SK-N-SH treated with all-trans-retinoic acid at 6 μM for 48 hours (cell line): ENCODE measurements around the gene LAMB4.

Experiments used
- CSDC2 ChIP-seq: fragments of 250-450 bp; sonication (Bioruptor Pico); IDR thresholded peaks from 2 replicates; pipeline ENCODE4 v1.5.0; 2020; ENCODE audit warnings: mild to moderate bottlenecking, moderate library complexity
- ESRRG ChIP-seq: fragments of 250-450 bp; sonication (Bioruptor Pico); IDR thresholded peaks from 2 replicates; pipeline ENCODE4 v1.6.1; 2021; ENCODE audit warnings: mild to moderate bottlenecking
- GLIS3 ChIP-seq: fragments of 250-450 bp; sonication (Bioruptor Pico); IDR thresholded peaks from 2 replicates; pipeline ENCODE4 v1.5.0; 2020; ENCODE audit warnings: mild to moderate bottlenecking, moderate library complexity
- ISL1 ChIP-seq: fragments of 250-450 bp; sonication (Bioruptor Pico); IDR thresholded peaks from 2 replicates; pipeline ENCODE4 v2.1.2; 2022; ENCODE audit warnings: mild to moderate bottlenecking, moderate library complexity
- OSR1 ChIP-seq: fragments of 250-450 bp; sonication (Bioruptor Pico); IDR thresholded peaks from 2 replicates; pipeline ENCODE4 v1.8.0; 2022; ENCODE audit warnings: moderate library complexity, mild to moderate bottlenecking, inconsistent platforms
- POU6F1 ChIP-seq: fragments of 250-450 bp; sonication (Bioruptor Pico); IDR thresholded peaks from 2 replicates; pipeline ENCODE4 v1.8.0; 2021; ENCODE audit warnings: low read depth, mild to moderate bottlenecking, moderate library complexity, borderline replicate concordance
- PPARA ChIP-seq: fragments of 250-450 bp; sonication (Bioruptor Pico); IDR thresholded peaks from 2 replicates; pipeline ENCODE4 v1.5.0; 2020; ENCODE audit warnings: mild to moderate bottlenecking, borderline replicate concordance
- TCF4 ChIP-seq: fragments of 250-450 bp; sonication (Bioruptor Pico); IDR thresholded peaks from 2 replicates; pipeline ENCODE4 v1.8.0; 2021; ENCODE audit warnings: mild to moderate bottlenecking, moderate library complexity, borderline replicate concordance
- TOX ChIP-seq: fragments of 250-450 bp; sonication (Bioruptor Pico); IDR thresholded peaks from 2 replicates; pipeline ENCODE4 v1.8.0; 2021; ENCODE audit warnings: mild to moderate bottlenecking, moderate library complexity, borderline replicate concordance
- TSHZ2 ChIP-seq: fragments of 250-450 bp; sonication (Bioruptor Pico); IDR thresholded peaks from 2 replicates; pipeline ENCODE4 v1.5.0; 2020; ENCODE audit warnings: mild to moderate bottlenecking, moderate library complexity
- ZFP30 ChIP-seq: fragments of 450-650 bp; formaldehyde crosslinking; IDR thresholded peaks from 2 replicates; pipeline ENCODE4 v1.5.0; 2022; ENCODE audit warnings: mild to moderate bottlenecking, moderate library complexity
- ZNF565 ChIP-seq: fragments of 450-650 bp; formaldehyde crosslinking; conservative IDR thresholded peaks from 2 replicates; pipeline ENCODE4 v1.5.0; 2020; ENCODE audit warnings: low read depth, mild to moderate bottlenecking, moderate library complexity
- ZNF70 ChIP-seq: fragments of 450-650 bp; formaldehyde crosslinking; IDR thresholded peaks from 2 replicates; pipeline ENCODE4 v1.5.0; 2020; ENCODE audit warnings: mild to moderate bottlenecking, moderate library complexity
- ZNF8 ChIP-seq: fragments of 450-650 bp; formaldehyde crosslinking; IDR thresholded peaks from 2 replicates; pipeline ENCODE4 v1.5.0; 2020; ENCODE audit warnings: mild to moderate bottlenecking, moderate library complexity

- TF ChIP-seq ESRRG (CRISPR knock-in tag) = no peak
- TF ChIP-seq TSHZ2 (CRISPR knock-in tag) = no peak
- no peak for TF ChIP-seq TOX (CRISPR knock-in tag)
- no peak for TF ChIP-seq OSR1 (CRISPR knock-in tag)
- TF ChIP-seq POU6F1 (CRISPR knock-in tag) = no peak
- TF ChIP-seq TCF4 (CRISPR knock-in tag) = no peak
- no peak for TF ChIP-seq ZNF70
- no peak for TF ChIP-seq ZFP30 (CRISPR knock-in tag)
- no peak for TF ChIP-seq ZNF8 (CRISPR knock-in tag)
- no peak for TF ChIP-seq ISL1 (CRISPR knock-in tag)
- TF ChIP-seq CSDC2 (CRISPR knock-in tag) = no peak
- no peak for TF ChIP-seq ZNF565 (CRISPR knock-in tag)
- TF ChIP-seq GLIS3 = no peak
- no peak for TF ChIP-seq PPARA
Observed at GRCh38 chr7:108129018-108129965, 869 bp downstream of the LAMB4 start.
